ENCODE measurements around the gene IPO4.

Gene IPO4

DNA sequence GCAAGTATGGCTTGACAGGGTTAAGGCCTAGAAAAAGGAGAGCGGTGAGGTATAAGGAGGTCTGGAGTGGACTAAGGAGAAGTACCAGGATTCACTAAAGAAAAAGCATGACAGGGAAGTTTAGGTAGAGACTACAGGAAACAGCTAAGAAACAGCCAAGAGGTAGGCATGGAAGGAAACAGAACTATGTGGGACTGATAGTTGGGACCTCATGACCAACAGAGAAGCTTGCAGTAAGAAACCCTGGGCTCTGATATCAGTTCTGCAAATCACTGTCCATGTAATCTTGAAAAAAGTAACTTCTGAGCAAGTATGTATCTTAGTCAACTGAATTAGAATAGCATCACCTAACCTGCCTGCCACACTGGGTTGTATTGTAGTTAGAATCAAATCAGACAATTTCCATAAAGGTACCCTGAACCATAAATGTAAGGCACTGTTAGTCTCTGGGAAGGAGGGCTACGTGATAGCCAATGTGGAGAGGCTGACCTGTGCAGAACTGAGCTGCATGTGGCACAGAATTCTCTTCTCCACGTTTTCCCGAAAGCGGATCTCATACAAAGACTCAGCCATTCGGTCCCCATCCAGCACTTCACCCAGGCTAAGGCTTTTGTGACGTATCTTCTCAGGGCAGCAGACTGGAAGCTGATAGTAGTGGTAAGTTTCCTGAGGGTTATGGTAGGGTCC is 5.7 kb upstream of the IPO4 start:
- DNase-seq: no peak

DNA sequence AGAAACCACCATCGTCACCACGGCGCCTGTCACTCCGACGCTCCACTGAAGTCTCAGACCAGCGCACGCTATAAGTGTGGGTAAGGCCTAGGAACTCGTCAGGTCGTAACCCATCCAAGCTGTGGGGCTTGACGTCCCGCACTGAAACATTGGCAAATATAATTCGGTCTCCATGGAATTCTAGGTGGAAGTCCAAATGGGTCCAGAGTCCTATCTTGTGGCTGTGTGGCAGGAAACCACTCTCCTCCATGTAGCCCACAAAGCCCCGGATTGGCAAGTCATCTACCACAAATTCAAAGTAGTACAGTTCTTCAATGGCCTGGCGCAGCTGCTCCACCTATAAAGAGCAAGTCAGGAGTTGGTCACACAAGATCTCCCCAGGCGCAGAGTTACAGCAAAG is 4.3 kb upstream of the IPO4 start:
- DNase-seq: no peak

DNA sequence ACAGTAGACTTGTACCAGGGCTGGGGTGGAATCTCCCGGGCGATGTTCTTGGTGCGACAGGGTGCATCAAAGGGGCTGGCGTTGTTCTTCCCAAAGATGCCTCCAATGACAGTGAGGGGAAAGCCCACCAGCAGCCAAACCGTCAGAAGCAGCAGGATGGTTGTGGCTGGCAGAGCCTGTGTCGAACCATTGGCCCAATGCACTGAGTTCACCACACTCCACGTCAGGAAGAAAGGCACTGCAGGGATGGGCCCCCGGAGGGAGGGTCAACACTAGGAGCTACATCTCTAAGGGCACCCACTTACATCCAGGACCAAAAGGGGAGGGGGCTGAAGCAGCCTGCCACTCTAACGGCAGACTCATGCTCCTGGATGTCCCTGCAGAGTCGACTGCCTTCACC is 1.8 kb upstream of the IPO4 start:
- no peak for DNase-seq

DNA sequence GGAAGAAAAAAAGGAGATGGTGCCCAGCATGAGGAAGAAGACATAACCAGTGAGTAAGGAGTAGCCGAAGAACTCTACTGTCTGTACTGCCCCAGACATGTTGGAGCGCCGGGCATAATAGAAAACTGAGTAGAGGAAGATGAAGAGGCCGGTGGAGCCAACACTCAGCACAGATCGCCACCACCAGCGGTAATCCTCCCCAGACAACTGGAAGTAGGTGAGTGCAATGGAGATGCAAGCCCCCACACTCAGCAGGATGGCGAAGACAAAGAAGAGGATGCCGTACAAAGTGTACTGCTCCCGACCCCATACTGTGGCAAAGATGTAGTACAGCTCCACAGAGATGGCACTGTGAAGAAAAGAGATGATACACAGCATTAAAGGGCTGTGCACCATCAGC is 844 bp upstream of the IPO4 start:
- no peak for DNase-seq

DNA sequence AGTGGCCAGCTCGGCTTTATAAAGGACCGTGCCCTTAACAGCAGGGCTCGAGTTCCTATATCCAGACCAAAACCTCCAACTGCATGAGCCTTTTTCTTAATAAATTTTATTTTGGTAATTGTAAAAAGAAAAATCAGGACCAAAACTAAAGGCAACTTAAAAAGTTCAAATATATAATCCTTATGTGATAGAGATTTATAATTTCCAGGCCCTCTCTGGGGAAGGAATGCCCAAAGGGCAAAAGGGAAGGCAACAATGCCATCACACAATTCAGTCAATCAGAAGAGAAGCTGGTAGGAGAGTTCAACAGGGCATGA is 401 bp upstream of the IPO4 start:
- no peak for DNase-seq

DNA sequence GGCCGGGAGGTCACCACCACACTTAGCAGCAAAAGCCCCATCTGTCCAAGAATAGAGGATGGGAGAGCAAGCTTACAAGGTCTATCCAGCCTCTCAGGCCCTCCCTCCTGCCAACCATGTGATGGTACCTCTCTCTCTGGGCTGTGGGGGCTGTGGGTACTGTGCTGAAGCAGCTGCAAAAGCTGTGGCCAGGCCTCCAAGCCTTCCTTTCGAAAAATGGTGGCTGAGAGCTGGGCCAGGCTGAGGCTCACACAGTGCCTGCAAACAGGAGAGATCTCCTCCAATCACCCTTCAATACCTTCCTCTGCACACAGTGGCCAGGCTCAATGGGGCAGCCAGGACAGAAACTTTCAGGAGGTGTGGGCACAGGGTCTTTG is 1.1 kb downstream of the IPO4 start:
- DNase-seq: no peak

DNA sequence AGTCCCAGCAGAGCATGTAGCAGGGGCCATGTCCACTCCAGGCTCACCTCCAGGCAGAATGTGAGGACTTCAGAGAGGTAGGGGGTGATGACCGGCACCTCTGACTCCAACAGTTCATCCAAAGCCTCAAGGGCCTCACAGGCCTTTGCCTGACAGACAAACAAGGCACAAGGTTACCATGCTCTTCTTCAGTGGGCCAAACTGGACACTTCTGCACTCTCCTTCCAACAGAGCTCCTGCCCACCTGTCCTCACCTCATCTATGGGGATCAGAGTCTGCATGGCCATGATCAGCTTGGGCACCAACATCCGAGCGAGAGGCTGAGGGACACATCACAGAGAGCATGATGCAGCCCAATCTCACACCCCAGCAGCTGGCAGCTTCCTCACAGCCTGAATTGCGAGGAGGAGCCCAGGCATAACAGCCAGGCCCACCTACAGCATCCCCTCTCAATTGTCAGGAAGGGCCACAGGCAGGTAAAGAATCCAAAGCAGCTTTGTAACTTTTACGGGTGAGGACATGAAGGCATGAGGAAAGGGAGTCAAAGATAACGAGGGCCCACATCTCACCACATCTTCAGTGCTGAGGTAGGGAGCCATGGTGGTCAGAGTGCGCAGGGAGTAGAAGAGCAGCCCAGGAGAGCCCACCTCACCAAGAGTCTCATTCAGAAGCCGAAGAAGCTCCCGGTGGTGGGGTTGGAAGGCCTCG is 1.6 kb downstream of the IPO4 start:
- no peak for DNase-seq

DNA sequence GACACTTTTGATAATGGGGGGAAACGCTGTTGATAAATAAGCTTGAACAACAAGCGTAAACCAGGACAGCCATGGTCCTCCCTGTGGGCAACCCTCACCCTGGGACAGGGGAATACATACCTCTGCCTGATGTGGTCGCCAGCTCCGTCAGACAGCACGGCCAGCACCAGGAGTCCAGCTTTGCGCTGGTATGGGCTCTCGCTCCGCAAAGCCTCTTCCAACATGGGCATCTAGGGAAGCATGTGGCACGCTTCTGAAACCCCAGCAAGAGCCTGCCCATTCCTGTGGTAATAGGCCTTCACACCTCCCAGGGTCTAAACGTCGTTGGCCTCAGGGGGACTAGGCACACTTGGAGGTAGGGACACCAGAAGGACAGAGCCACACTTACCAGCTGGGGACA is 2.9 kb downstream of the IPO4 start:
- DNase-seq: no peak

DNA sequence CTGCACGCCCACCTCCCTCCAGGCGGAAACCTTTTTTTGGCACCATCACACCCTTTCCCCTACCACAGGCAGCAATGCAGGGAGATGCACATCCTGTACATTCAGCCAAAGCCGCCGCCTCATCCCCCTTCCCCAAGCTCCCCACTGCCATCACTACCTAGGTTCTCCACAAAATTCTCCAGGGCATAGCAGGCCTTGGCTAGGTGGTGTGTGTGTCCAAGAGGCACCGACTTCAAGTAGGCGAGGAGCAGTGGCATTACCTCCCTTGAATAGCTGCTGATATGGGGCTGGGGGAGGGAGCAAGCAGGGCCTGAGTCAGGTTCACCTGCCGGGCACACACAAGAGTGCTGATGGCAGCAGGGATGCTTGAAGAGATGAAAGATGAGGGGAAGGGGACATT is 3.6 kb downstream of the IPO4 start:
- DNase-seq: no peak

DNA sequence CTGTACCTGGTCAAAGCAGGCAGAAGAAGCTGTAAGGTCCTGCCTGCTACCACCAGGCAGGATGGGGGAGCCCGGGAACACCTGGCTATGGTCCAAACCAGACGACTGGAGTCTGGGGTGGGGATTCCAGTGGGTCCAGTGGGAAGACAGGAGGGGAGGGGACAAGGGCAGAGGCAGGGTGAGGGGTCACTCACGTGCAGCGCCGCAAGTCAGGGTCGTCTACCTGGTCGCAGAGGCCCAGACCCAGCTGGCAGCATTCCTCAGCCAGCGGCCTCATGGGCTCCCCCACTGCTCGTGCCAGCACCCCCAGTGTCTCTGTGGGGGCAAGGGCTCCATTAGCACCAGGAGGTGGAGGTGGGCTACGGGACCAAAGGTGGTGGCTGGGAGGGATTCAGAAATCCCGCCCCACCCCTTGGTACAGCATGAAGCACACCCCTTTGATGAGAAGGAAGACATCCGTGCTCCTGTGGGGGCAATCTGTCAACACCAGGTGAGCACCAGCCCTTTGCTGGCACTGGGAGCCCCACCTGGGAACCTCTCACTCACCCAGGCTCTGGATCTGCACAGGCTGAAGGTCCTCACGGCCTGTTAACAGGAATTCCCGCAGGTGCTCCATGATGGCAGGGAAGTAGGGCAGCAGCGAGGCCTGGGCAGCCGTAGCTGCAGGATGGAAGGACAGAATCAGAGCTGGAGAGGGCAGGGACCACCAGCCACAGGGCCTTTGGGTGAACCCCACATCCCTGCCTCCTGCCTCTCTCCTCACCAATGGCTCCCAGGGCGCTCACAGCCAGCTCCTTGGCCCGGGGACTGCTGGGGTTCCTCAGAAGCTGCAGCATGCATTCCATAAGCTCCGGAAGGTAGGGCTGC is 4.3 kb downstream of the IPO4 start:
- no peak for DNase-seq

DNA sequence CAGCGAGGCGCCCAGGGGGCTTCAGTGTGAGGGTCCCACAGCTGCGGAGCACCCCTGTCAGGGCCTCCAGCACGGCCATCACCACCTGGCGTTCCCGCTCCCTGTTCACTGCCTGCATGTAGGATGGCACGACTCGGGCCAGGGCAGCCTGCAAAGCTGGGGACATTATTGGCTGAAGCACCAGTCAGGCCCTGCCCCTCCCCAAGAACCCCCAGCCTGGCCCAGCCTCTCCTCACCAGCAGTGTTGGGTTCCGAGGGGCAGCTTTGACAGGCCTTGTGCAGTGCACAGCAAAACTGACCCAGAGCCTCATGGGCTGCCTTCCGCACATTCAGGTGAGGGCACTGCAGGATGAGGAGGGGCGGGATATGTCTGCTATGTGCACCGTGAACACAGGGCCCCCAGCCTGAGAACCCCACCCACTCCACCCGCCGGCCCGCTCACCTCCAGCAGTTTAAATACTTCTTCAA is 5.6 kb downstream of the IPO4 start:
- no peak for DNase-seq

DNA sequence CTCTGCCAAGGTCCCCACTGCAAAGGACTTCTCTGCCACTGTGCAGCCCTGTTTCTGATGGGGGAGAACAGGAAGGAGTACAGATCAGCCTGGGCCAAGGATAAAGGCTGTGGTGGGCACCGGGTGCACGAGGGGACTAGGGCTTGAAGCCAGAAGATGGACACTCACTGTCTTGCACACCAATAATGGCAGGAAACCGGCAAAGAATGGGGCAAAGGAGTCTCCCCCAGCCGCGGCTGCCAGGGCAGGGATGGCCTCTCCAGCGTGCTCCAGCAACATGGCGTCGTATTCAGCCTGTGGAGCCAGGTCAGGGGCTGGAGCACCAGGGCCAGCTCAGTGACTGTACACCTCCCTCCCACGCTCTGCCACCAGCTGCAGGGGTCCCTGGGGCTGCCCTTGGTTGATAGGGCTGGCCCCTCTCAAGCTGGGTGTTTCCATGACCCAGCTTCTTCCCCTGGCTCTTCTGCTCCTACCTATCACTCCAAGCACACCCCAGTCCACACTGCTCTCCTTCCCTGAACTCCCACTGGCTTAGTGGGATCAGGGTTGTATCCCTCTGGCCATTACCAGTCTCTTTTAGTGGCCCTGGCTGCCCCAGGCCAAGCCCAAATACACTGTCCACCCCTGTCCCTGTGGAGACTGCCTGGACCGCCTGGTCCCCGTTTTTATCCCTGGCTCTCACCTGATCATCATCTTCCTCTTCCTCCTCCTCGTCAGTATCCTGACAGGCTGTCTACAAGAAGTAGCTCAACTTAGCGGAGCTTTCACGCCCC is 6.3 kb downstream of the IPO4 start:
- no peak for DNase-seq

DNA sequence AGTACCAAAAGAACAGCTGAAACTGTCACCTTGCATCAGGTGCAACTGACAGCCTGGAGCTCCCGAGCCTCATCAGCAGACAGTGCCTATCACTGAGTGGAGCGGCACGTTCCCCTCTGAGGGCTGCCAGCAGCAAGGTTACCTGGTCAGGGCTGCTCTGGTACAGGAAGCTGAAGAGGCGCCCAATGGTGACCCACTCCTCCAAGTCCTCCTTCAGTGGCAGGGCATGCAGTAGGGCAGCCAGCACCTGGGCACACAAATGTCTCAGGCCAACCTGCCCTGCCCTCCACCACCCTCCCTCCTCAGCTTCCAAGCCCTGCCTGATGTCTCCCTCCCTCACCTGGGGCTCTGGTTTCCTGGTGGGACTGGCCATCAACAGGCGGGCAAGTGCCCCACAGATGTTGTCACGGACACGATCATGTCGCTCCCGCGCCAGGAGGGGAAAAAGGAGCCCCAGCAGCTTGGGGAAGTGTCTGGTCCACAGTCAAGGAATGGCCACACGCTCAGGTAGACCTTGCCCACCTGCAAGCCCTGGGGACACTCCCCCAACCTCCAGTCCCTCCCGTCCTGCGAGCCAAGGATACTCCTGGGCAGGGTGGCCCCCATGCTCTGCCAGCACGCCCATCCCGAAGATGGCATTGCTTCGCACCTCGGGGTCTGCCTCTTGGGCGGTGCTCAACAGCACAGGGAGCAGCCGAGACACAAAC is 7.1 kb downstream of the IPO4 start:
- DNase-seq: no peak

DNA sequence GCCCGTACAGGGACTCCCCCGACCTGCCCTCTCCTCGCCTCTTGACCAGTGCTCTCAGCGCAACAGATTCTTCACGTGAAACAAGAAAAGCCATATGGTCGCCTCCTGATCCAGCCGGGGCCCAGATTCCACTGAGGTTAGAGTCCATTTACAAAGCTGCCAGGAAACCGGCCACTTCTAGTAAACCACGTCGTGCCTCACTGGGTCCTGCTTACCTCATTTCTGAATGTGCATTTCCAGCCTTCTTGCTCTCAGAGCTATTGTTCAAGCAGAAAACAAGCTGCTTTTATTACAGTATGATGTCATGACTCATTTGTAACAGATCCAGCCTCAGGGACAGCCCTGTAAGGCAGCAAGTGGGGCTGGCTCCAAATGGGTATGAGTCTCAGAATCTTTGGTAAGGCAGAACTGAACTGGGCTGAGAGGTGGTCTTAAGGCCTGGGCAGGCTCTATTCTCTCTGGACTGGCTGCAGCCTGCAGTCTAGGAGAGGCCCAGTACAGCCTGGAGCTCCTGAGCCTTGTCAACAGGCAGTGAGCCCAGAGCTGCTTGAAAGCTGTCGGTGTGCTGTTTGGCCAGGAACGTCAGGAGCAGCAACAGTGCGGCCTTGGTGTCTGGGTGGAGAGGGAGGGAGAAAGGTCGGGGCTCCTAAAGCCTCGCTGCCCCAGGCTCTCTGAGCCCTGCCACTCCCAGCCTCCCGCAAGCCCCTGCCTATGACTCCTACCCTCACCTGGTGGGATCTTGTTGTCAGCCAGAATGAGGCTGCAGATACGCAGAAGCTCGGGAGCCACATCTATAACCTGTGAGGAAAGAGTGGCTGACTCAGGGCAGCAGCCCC is 8.4 kb downstream of the IPO4 start:
- DNase-seq: no peak

DNA sequence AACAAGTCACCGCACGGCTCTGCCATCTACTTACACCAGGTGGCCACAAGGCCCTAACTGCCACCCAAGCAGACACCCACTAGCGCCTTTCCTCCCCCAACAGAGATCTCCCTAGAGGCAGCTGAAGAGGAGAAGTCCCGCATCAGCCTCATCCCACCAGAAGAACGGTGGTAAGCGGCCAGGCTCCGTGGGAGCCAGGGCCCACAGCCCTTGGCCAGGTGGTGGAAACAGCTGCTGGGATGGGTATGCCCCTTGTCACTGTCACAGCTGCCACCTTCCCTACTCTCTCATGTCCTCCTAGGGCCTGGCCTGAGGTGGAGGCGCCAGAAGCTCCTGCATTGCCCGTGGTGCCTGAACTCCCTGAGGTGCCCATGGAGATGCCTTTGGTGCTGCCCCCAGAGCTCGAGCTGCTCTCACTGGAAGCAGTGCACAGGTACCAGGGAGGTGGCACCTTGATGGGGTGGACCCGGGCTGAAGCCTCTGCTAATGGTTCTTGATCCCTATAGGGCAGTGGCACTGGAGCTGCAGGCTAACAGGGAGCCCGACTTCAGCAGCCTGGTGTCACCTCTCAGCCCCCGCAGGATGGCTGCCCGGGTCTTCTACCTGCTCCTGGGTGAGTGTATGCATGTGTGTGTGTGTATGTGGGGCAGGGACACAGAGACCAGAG is 9.2 kb downstream of the IPO4 start:
- DNase-seq: no peak

DNA sequence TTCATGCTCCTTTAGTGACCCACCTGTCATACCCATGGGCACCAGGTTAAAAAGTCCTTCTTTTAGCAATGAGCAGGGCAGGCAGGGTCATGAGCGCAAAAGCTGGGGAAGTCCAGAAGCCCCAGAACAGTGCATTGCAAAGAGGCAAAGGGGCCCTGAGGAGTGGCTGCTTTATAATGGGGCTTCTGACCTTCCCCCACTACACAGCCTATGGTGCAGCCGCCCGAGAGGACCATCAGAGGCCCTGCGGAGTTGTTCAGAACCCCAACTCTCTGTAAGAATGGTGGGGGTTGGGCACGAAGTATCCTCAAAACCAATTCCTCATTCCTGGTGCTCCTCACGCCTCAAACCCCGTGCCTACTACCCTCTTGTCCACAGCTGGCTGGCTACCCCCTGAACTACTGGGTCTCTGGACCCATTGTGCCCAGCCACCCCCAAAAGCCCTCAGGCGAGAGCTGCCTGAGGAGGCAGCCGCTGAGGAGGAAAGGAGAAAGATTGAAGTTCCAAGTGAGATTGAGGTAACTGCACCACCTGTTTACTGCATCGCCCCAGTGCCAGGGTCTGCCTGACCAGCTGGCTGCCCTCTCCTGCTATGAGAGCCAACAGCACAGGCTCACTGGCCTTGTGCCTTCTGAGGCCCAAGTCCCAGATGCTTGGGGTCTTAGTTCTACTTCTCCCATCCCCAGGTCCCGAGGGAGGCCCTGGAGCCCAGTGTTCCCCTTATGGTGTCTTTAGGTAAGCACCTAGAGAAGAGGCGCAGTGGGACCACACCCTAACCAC is 10.0 kb downstream of the IPO4 start:
- DNase-seq: no peak

DNA sequence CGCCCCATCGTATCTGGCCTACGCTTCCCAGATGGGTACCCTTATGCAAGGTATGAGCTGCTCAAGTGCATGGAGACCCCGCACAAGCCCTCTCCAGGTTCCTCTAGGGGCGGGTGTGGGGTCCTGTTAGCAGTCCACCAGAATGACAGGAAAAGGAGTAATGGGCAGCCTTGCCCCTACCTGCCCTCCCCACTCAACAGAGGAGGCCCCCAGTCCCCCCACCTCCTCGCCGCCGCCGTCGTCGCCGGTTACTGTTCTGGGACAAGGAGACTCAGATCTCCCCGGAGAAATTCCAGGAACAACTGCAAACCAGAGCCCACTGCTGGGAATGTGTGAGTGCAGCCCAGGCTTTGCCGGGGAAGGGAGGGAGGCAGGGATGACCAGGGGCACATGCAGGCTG is 10.7 kb downstream of the IPO4 start:
- no peak for DNase-seq

DNA sequence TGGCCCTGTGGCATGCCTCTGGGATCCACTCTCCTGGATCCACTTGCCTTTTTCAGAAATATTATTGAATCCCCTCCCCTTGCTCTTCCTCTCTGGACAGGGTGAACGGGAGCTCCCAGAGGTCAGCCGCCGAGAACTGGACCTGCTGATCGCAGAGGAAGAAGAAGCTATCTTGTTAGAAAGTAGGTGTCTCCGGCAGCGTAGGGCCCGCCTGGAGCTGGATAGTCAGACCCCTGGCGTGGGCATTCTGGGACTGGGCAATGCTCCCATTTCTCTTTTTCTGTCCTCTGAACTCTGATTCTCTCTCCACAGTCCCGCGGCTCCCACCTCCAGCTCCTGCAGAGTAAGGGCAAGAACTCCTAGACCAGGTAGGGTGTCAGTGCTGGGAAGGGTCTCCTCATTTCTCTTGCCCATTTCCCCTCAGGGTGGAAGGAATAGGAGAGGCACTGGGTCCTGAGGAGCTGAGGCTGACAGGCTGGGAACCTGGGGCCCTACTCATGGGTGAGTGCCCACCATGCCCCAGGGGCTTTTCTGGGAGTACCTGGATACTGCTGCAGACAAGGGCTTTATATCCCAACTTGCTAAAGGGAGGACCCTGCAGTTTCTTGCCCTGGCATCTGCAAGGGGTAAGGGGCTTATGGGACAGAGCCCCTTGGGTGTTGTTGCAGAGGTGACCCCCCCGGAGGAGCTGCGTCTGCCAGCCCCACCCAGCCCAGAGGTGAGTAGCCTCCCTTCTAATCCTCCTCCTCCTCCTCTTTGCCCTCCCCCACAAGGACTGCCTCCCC is 11.4 kb downstream of the IPO4 start:
- no peak for DNase-seq

DNA sequence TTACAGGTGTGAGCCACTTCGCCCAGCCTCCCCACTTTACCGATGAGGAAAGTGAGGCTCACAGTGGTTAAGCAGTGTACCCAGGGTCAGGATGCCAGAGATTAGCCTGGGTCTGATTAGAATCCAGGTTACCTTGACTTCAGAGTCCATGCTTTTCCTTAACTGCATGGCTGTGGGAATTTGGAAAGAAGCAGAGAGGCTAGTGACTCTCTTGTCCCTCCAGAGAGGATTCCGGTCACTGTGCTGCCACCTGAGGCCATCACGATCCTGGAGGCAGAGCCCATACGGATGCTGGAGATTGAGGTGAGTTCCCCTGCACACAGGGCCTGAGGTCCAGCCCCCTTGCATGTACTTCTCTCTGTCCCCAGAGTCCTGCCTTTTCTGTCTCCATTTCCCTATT is 12.0 kb downstream of the IPO4 start:
- DNase-seq: no peak

Measured in NCI-H1694 (cell line).